Mesodermal cell (in vitro differentiated cells): ENCODE data around the gene TSFM.
"Not testable (repeated sequence)": the region's sequence is repeated elsewhere in the genome, so short reads cannot be mapped to it uniquely, and the experiment has no call there.

ENCODE experiments used
- H3K27ac ChIP-seq: 2 replicates; pipeline ENCODE4 v1.7.0; 2013; ENCODE audit warnings: mild to moderate bottlenecking, low read depth, low read length, moderate library complexity; ENCODE audit not compliant: severe bottlenecking
- H3K36me3 ChIP-seq: 2 replicates; pipeline ENCODE4 v1.7.1; 2013; ENCODE audit warnings: mild to moderate bottlenecking, low read length, moderate library complexity; ENCODE audit not compliant: control insufficient read depth, insufficient read depth
- H3K4me1 ChIP-seq: one replicate; pipeline ENCODE4 v1.7.1; 2013; ENCODE audit warnings: mild to moderate bottlenecking, low read length; ENCODE audit not compliant: insufficient read depth, control insufficient read depth, poor library complexity, severe bottlenecking
- H3K4me3 ChIP-seq: 2 replicates; pipeline ENCODE4 v1.7.0; 2013; ENCODE audit warnings: low read length, control low read depth, mild to moderate bottlenecking; ENCODE audit not compliant: insufficient read depth, poor library complexity, severe bottlenecking; ENCODE audit errors: extremely low read depth
- H3K9me3 ChIP-seq: 2 replicates; pipeline ENCODE4 v1.7.1; 2013; ENCODE audit warnings: mild to moderate bottlenecking, low read length, moderate library complexity; ENCODE audit not compliant: control insufficient read depth
- WGBS, 2 experiments: methylation state at CpG; one replicate each; pipeline ENCODE4 v1.1.5; 2013; ENCODE audit warnings: missing lambda C conversion rate in 2 of 2; ENCODE audit not compliant: insufficient coverage in 2 of 2; 5-methylcytosine and 5-hydroxymethylcytosine counted together

The TSFM gene

DNA sequence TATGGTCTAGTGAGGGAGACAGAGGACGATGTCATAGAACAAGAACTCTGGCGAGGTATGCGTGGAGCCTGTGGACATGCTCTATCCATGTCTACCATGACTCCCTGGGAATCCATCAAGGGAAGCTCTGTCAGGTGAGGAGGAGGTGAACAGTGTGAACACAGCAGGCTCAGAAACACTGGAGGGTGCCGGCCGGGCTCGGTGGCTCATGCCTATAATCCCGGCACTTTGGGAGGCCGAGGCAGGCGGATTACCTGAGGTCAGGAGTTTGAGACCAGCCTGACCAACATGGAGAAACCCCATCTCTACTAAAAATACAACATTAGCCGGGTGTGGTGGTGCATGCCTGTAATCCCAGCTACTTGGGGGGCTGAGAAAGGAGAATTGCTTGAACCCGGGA, 8.0 kb upstream of the TSFM start:
- 97 to 100% methylated on average over 3 to 5 of the region's 11 CpGs for WGBS, 2 experiments
- H3K36me3 ChIP-seq = peaks cover 10% of the 10 kb centered on the region

GRCh38 chr12:57775044-57775443, 7.5 kb upstream of the TSFM start:
- Histone ChIP-seq H3K36me3 (peaks cover 11% of the 10 kb centered on the region), H3K4me3 (no peak overlapping the region), H3K4me1 (peaks cover 3% of the 10 kb centered on the region), H3K9me3 (no peaks in the 10 kb centered on the region), H3K27ac (no peak overlapping the region)
- no CpG with 5 or more reads among the region's 3 CpGs for WGBS, 2 experiments

More for the DNA sequence above, 8.0 kb upstream of the TSFM start:
- not testable (repeated sequence) for H3K4me3 ChIP-seq, H3K4me1 ChIP-seq, H3K9me3 ChIP-seq, H3K27ac ChIP-seq

DNA sequence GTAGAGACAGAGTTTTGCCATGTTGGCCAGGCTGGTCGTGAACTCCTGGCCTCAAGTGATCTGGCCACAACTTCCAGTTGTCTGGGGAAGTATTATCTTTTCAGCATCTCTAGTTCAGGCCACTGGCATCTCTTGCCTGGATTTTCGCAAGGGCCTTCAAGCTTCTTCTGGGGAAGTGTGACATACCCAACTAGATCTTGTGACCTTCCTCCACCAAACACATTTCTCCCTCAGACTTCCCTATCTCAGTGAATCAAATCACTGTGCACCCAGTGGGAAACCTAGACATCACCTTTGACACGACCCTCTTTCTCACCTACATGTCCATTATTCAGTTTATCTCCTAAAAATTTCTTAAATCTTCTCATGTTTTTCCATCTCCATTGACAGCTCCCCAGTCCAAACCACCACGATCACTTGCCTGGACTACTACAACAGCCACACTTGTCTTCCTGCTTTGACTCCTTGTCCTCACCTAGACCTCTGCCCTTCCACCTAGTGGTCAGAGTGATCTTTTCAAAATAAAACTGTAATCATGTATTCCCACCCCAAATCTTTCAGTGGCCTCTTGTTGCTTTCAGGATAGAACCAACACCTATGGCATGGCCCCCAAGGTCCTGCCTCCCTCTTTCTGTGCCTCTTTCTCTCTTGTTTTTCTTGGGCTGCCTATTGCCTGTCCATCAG, 6.9 kb upstream of the TSFM start:
- H3K4me3 ChIP-seq = no peak overlapping the region
- 84 to 86% methylated on average over 3 to 4 of the region's 4 CpGs for WGBS, 2 experiments
- no peaks in the 10 kb centered on the region for H3K9me3 ChIP-seq
- peaks cover 3% of the 10 kb centered on the region for H3K4me1 ChIP-seq
- no peak overlapping the region for H3K27ac ChIP-seq
- H3K36me3 ChIP-seq = peaks cover 9% of the 10 kb centered on the region

DNA sequence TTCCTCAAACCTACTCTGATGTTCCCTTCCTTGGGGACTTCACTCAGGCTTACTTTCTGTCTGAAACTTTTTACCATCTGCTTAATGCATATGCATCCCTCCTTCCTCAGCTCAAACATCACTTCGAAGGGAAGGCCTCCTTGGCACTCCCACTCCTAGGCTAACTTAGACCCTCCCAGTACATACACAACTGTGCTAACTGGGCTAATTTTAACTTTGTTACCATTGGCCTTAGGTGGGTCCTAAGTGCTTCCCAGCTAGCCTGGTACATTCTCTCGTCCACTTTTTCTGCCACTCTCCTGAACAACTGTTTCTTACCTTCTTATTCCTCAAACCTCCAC, 6.4 kb upstream of the TSFM start:
- no peak overlapping the region for H3K27ac ChIP-seq
- H3K4me3 ChIP-seq = no peak overlapping the region
- 85 to 100% methylated on average over 1 to 2 of the region's 2 CpGs for WGBS, 2 experiments
- H3K36me3 ChIP-seq = peaks cover 6% of the 10 kb centered on the region
- no peaks in the 10 kb centered on the region for H3K4me1 ChIP-seq
- no peaks in the 10 kb centered on the region for H3K9me3 ChIP-seq

DNA sequence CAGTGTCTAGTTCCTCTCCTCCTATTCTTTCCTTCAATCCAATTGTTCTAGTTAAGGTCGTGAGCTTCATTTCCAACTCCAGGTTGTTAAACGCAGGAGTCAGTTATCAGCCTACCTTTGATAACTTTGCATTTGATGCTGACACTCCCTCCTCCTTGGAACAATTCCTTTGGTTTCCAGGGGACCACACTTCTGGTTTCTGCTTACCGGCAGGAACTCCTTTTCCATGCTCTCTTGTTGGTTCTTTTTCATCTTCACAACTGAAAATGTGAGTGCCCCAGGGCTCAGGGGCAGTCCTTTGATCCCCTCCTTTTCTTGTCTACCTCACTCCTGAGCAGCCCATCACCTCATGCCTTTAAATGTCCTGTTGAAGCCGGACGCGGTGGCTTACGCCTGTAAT, 5.2 kb upstream of the TSFM start:
- H3K4me3 ChIP-seq = no peak overlapping the region
- H3K9me3 ChIP-seq = no peaks in the 10 kb centered on the region
- no peaks in the 10 kb centered on the region for H3K4me1 ChIP-seq
- no peak overlapping the region for H3K27ac ChIP-seq
- peaks cover 6% of the 10 kb centered on the region for H3K36me3 ChIP-seq
- 87 to 97% methylated on average over 3 of the region's 7 CpGs for WGBS, 2 experiments

DNA sequence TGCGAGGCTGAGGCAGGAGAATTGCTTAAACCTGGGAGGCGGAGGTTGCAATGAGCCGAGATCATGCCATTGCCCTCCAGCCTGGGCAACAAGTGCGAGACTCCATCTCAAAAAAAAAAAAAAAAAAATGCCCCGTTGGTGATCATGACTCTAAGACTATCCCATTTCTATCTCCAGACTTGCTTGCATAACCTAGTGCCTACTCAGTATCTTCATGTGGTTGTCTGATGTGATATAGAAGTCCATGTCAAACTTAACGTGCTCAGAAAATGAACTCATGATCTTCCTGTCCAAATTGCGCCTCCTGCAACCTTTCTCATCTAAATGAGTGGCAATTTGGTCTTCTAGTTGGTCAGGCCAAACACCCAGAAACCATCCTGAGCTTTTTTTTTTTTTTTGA, 4.7 kb upstream of the TSFM start:
- H3K36me3 ChIP-seq = peaks cover 6% of the 10 kb centered on the region
- no peaks in the 10 kb centered on the region for H3K9me3 ChIP-seq
- no peaks in the 10 kb centered on the region for H3K4me1 ChIP-seq
- H3K27ac ChIP-seq = no peak overlapping the region
- WGBS, 2 experiments = 100% methylated on average over 6 of the region's 7 CpGs; no CpG with 5 or more reads in 1 of the 2 experiments
- no peak overlapping the region for H3K4me3 ChIP-seq

GRCh38 chr12:57779736-57780135, 2.9 kb upstream of the TSFM start:
- Histone ChIP-seq H3K36me3 (peaks cover 16% of the 10 kb centered on the region), H3K4me3 (no peak overlapping the region), H3K4me1 (peaks cover 6% of the 10 kb centered on the region), H3K9me3 (no peaks in the 10 kb centered on the region), H3K27ac (no peak overlapping the region)
- 88 to 100% methylated on average over 1 of the region's 1 CpG for WGBS, 2 experiments

- H3K27ac ChIP-seq = no peak overlapping the region
- 81 to 100% methylated on average over 3 to 4 of the region's 4 CpGs for WGBS, 2 experiments
- peaks cover 22% of the 10 kb centered on the region for H3K36me3 ChIP-seq
- peaks cover 6% of the 10 kb centered on the region for H3K4me1 ChIP-seq
- H3K4me3 ChIP-seq = no peak overlapping the region
- H3K9me3 ChIP-seq = no peaks in the 10 kb centered on the region
Measured at GRCh38 chr12:57780284-57780897, 2.2 kb upstream of the TSFM start.

- Histone ChIP-seq H3K27ac (no peak overlapping the region), H3K4me3 (no peak overlapping the region), H3K9me3 (no peaks in the 10 kb centered on the region), H3K4me1 (peaks cover 6% of the 10 kb centered on the region), H3K36me3 (peaks cover 31% of the 10 kb centered on the region)
- WGBS, 2 experiments = 92 to 93% methylated on average over 2 of the region's 3 CpGs
Measured at GRCh38 chr12:57781244-57781643, 1.3 kb upstream of the TSFM start.

DNA sequence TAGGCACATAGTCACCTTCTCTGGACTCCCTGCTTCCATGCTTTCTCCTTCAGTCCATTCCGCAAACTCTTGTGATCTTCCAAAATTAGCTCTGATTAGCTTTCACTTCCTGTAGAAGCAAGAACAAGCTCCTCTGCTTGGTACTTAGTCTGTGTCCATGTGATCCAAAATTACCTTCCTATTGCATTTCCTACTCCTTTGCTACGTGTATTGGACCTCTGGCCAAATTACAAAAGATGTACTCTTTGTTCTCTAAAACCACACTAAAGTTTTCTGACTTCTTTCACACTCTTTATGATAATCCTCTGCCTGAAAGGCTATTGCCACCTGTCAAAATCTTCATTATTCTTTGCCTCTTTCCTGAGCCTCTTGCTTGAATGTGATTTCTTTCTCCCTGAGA, 786 bp upstream of the TSFM start:
- H3K4me3 ChIP-seq = no peak overlapping the region
- H3K4me1 ChIP-seq = peaks cover 6% of the 10 kb centered on the region
- peaks cover 36% of the 10 kb centered on the region for H3K36me3 ChIP-seq
- no peaks in the 10 kb centered on the region for H3K9me3 ChIP-seq
- 65 to 73% methylated on average over 2 of the region's 2 CpGs for WGBS, 2 experiments
- no peak overlapping the region for H3K27ac ChIP-seq

DNA sequence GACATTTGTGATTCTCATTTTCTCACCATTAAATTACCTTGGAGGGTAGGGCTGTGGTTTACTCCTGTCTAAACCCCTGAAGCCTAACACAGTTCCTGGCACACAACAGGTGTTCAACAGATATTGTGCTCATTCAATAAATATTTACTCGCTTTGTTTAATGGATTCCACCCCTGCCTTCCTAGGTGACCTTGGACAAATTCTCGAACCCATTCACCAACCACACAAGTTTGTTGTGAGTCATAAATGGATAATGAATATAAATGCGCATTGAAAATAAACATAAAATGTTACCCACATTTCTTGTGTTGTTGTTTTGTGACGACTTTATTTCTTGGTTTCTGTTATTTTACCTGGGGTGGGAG, 362 bp upstream of the TSFM start:
- WGBS, 2 experiments = 14% methylated on average over 2 of the region's 4 CpGs; no CpG with 5 or more reads in 1 of the 2 experiments
- Histone ChIP-seq H3K9me3 (no peaks in the 10 kb centered on the region), H3K4me1 (peaks cover 6% of the 10 kb centered on the region), H3K36me3 (peaks cover 40% of the 10 kb centered on the region), H3K4me3 (peak overlapping the region; percentile 99), H3K27ac (no peak overlapping the region)
